ENCODE measurements around the gene EFNA5. TPM values are rescaled to one million over a fixed set of nuclear protein-coding genes. Genes with fewer than 3 reads are reported as not detected.

The EFNA5 gene
- total RNA-seq, 2 donors from 2014 or later = not detected

- DNase-seq (ENCODE audit: low spot score in 2 of 2) = no peak
- no peaks in the 10 kb centered on the region for H3K36me3 Mint-ChIP-seq
- ATAC-seq = no peak
- H3K9me3 Mint-ChIP-seq = no peaks in the 10 kb centered on the region
- H3K27ac Mint-ChIP-seq = no peak overlapping the region
These were observed 251.8 kb downstream of the EFNA5 start for GRCh38 chr5:107418902-107419301.

GRCh38 chr5:107418071-107418470 is 252.7 kb downstream of the EFNA5 start:
- Mint-ChIP-seq H3K36me3 (no peaks in the 10 kb centered on the region), H3K9me3 (no peaks in the 10 kb centered on the region), H3K27ac (no peak overlapping the region)
- DNase-seq (ENCODE audit: low spot score in 2 of 2) (no peak), ATAC-seq (no peak)

GRCh38 chr5:107415762-107416161 is 255.0 kb downstream of the EFNA5 start:
- ATAC-seq (no peak), DNase-seq (ENCODE audit: low spot score in 2 of 2) (no peak)
- Mint-ChIP-seq H3K9me3 (no peaks in the 10 kb centered on the region), H3K27ac (no peak overlapping the region), H3K36me3 (no peaks in the 10 kb centered on the region)

GRCh38 chr5:107414802-107415201 is 255.9 kb downstream of the EFNA5 start:
- no peak overlapping the region for H3K27ac Mint-ChIP-seq
- DNase-seq (ENCODE audit: low spot score in 2 of 2) (no peak), ATAC-seq (no peak)
- no peaks in the 10 kb centered on the region for H3K36me3 Mint-ChIP-seq
- no peaks in the 10 kb centered on the region for H3K9me3 Mint-ChIP-seq

GRCh38 chr5:107413754-107414153 is 257.0 kb downstream of the EFNA5 start:
- H3K9me3 Mint-ChIP-seq = no peaks in the 10 kb centered on the region
- no peak for ATAC-seq
- H3K27ac Mint-ChIP-seq = no peak overlapping the region
- no peak for DNase-seq (ENCODE audit: low spot score in 2 of 2)
- H3K36me3 Mint-ChIP-seq = no peaks in the 10 kb centered on the region

GRCh38 chr5:107408564-107408963 is 262.2 kb downstream of the EFNA5 start:
- ATAC-seq (no peak), DNase-seq (ENCODE audit: low spot score in 2 of 2) (no peak)
- H3K9me3 Mint-ChIP-seq = no peaks in the 10 kb centered on the region
- no peak overlapping the region for H3K27ac Mint-ChIP-seq
- H3K36me3 Mint-ChIP-seq = no peaks in the 10 kb centered on the region

GRCh38 chr5:107407713-107408298 is 262.9 kb downstream of the EFNA5 start:
- H3K27ac Mint-ChIP-seq = no peak overlapping the region
- no peak for ATAC-seq
- DNase-seq (ENCODE audit: low spot score in 2 of 2) = no peak
- H3K9me3 Mint-ChIP-seq = no peaks in the 10 kb centered on the region
- no peaks in the 10 kb centered on the region for H3K36me3 Mint-ChIP-seq

GRCh38 chr5:107404595-107405374 is 266.0 kb downstream of the EFNA5 start:
- ATAC-seq (no peak), DNase-seq (ENCODE audit: low spot score in 2 of 2) (no peak)
- no peaks in the 10 kb centered on the region for H3K9me3 Mint-ChIP-seq
- H3K27ac Mint-ChIP-seq = no peak overlapping the region
- no peaks in the 10 kb centered on the region for H3K36me3 Mint-ChIP-seq

- no peaks in the 10 kb centered on the region for H3K9me3 Mint-ChIP-seq
These were observed 267.3 kb downstream of the EFNA5 start for GRCh38 chr5:107403228-107403953.

GRCh38 chr5:107402434-107403227 is 268.1 kb downstream of the EFNA5 start:
- Mint-ChIP-seq H3K9me3 (no peaks in the 10 kb centered on the region), H3K27ac (no peak overlapping the region), H3K36me3 (no peaks in the 10 kb centered on the region)
- ATAC-seq (no peak), DNase-seq (ENCODE audit: low spot score in 2 of 2) (no peak)

More at GRCh38 chr5:107403228-107403953, 267.3 kb downstream of the EFNA5 start:
- no peaks in the 10 kb centered on the region for H3K36me3 Mint-ChIP-seq
- ATAC-seq = no peak
- H3K27ac Mint-ChIP-seq = no peak overlapping the region
- no peak for DNase-seq (ENCODE audit: low spot score in 2 of 2)

- ATAC-seq = no peak
- H3K27ac Mint-ChIP-seq = no peak overlapping the region
- DNase-seq (ENCODE audit: low spot score in 2 of 2) = no peak
- no peaks in the 10 kb centered on the region for H3K9me3 Mint-ChIP-seq
- H3K36me3 Mint-ChIP-seq = no peaks in the 10 kb centered on the region
These were observed 269.1 kb downstream of the EFNA5 start for GRCh38 chr5:107401470-107402122.

GRCh38 chr5:107400328-107400727 is 270.4 kb downstream of the EFNA5 start:
- no peak overlapping the region for H3K27ac Mint-ChIP-seq
- DNase-seq (ENCODE audit: low spot score in 2 of 2) = no peak
- no peaks in the 10 kb centered on the region for H3K9me3 Mint-ChIP-seq
- H3K36me3 Mint-ChIP-seq = no peaks in the 10 kb centered on the region
- ATAC-seq = no peak

- Mint-ChIP-seq H3K36me3 (no peaks in the 10 kb centered on the region), H3K27ac (no peak overlapping the region), H3K9me3 (no peaks in the 10 kb centered on the region)
- no peak for DNase-seq (ENCODE audit: low spot score in 2 of 2)
- no peak for ATAC-seq
These were observed 272.0 kb downstream of the EFNA5 start for GRCh38 chr5:107398703-107399102.

- ATAC-seq (no peak), DNase-seq (ENCODE audit: low spot score in 2 of 2) (no peak)
- Mint-ChIP-seq H3K27ac (no peak overlapping the region), H3K36me3 (no peaks in the 10 kb centered on the region), H3K9me3 (no peaks in the 10 kb centered on the region)
These were observed 274.4 kb downstream of the EFNA5 start for GRCh38 chr5:107396351-107396690.

GRCh38 chr5:107395632-107396350 is 274.9 kb downstream of the EFNA5 start:
- Mint-ChIP-seq H3K9me3 (no peaks in the 10 kb centered on the region), H3K27ac (no peak overlapping the region), H3K36me3 (no peaks in the 10 kb centered on the region)
- ATAC-seq = no peak
- DNase-seq (ENCODE audit: low spot score in 2 of 2) = no peak

- ATAC-seq (no peak), DNase-seq (ENCODE audit: low spot score in 2 of 2) (no peak)
- Mint-ChIP-seq H3K27ac (no peak overlapping the region), H3K9me3 (no peaks in the 10 kb centered on the region), H3K36me3 (no peaks in the 10 kb centered on the region)
These were observed 276.9 kb downstream of the EFNA5 start for GRCh38 chr5:107393851-107394250.
